SU-DHL-6 (cell line): ENCODE results near the gene TH.

Experiments
- H2AFZ ChIP-seq: fragments of 200-600 bp; sonication (generic); 2 replicates; pipeline ENCODE4 v1.6.1; 2014; ENCODE audit warnings: low read depth, mild to moderate bottlenecking, moderate library complexity, mixed read lengths, antibody characterized with exemption, low read length; ENCODE audit not compliant: severe bottlenecking
- H3F3A ChIP-seq: fragments of 200-600 bp; shearing (Covaris generic); 2 replicates; pipeline ENCODE4 v1.6.0; 2016; ENCODE audit warnings: antibody characterized with exemption, mild to moderate bottlenecking; ENCODE audit not compliant: insufficient read depth
- H3K27ac ChIP-seq: fragments of 200-600 bp; sonication (generic); 2 replicates; pipeline ENCODE4 v1.5.1; 2016; ENCODE audit warnings: low read depth, mild to moderate bottlenecking, low read length, moderate library complexity, mixed read lengths
- H3K27me3 ChIP-seq: fragments of 200-600 bp; sonication (generic), shearing (Covaris generic); 2 replicates; pipeline ENCODE4 v1.6.0; 2014; ENCODE audit warnings: mild to moderate bottlenecking, low read length
- H3K36me3 ChIP-seq: fragments of 200-600 bp; sonication (generic); 2 replicates; pipeline ENCODE4 v1.6.1; 2014; ENCODE audit warnings: mild to moderate bottlenecking, low read length, mixed read lengths
- H3K4me2 ChIP-seq: fragments of 300-600, 200-600 bp; shearing (Covaris generic), sonication (generic); 2 replicates; pipeline ENCODE4 v1.6.0; 2014; ENCODE audit warnings: low read length, low read depth, mild to moderate bottlenecking; ENCODE audit not compliant: poor library complexity, severe bottlenecking
- H3K4me3 ChIP-seq: fragments of 200-600 bp; sonication (generic); 2 replicates; pipeline ENCODE4 v1.5.1; 2014; ENCODE audit warnings: antibody characterized with exemption, low read length, mild to moderate bottlenecking, mixed read lengths; ENCODE audit not compliant: insufficient read depth, poor library complexity, severe bottlenecking
- H3K79me2 ChIP-seq: fragments of 200-600 bp; sonication (generic); 2 replicates; pipeline ENCODE4 v1.6.1; 2014; ENCODE audit warnings: mild to moderate bottlenecking, low read length, moderate library complexity; ENCODE audit not compliant: insufficient read depth
- H3K9ac ChIP-seq: fragments of 200-600 bp; sonication (generic); 2 replicates; pipeline ENCODE4 v1.7.0; 2014; ENCODE audit warnings: mild to moderate bottlenecking, low read length
- H3K9me2 ChIP-seq: fragments of 200-600 bp; sonication (generic); replicated peaks from 2 replicates; pipeline ENCODE4 v1.6.1; 2014; ENCODE audit warnings: low read length; ENCODE audit not compliant: insufficient read depth
- H3K9me3 ChIP-seq: fragments of 200-600 bp; sonication (generic); 2 replicates; pipeline ENCODE4 v1.6.1; 2014; ENCODE audit warnings: low read length, mixed read lengths; ENCODE audit not compliant: insufficient read depth
- H4K20me1 ChIP-seq: fragments of 200-600 bp; sonication (generic); 2 replicates; pipeline ENCODE4 v1.6.1; 2014; ENCODE audit warnings: low read depth, mild to moderate bottlenecking, antibody characterized with exemption, low read length, moderate library complexity, mixed read lengths
- CTCF ChIP-seq: fragments of 200-600 bp; sonication (generic); IDR thresholded peaks from one replicate; pipeline ENCODE4 v1.5.1; 2017; ENCODE audit warnings: antibody characterized with exemption, mild to moderate bottlenecking, low read length, moderate library complexity; ENCODE audit not compliant: insufficient read depth, poor library complexity, severe bottlenecking
- EZH2phosphoT487 ChIP-seq: fragments of 200-600 bp; sonication (generic), shearing (Covaris generic); conservative IDR thresholded peaks from 2 replicates; pipeline ENCODE4 v1.6.1; 2018; ENCODE audit warnings: mild to moderate bottlenecking, antibody characterized with exemption, low read length, moderate library complexity, mixed read lengths

TH gene

GRCh38 chr11:2138068-2138430 is 33.6 kb downstream of the TH start:
- Histone ChIP-seq H3K9me2 (no peaks in the 10 kb centered on the region), H4K20me1 (no peaks in the 10 kb centered on the region), H3K9me3 (no peaks in the 10 kb centered on the region), H3K27ac (no peak overlapping the region), H3K9ac (no peak overlapping the region), H3K36me3 (no peaks in the 10 kb centered on the region), H2AFZ (no peak overlapping the region), H3K79me2 (no peaks in the 10 kb centered on the region), H3K4me3 (no peak overlapping the region), H3K27me3 (no peaks in the 10 kb centered on the region), H3K4me2 (no peak overlapping the region), H3F3A (no peaks in the 10 kb centered on the region)
- TF ChIP-seq CTCF (no peak), EZH2phosphoT487 (no peak)

- Histone ChIP-seq H4K20me1 (no peaks in the 10 kb centered on the region), H3K4me2 (no peak overlapping the region), H3K36me3 (no peaks in the 10 kb centered on the region), H2AFZ (no peak overlapping the region), H3K9me3 (no peaks in the 10 kb centered on the region), H3F3A (no peaks in the 10 kb centered on the region), H3K9me2 (no peaks in the 10 kb centered on the region), H3K27me3 (no peaks in the 10 kb centered on the region), H3K9ac (no peak overlapping the region), H3K79me2 (no peaks in the 10 kb centered on the region), H3K27ac (no peak overlapping the region), H3K4me3 (no peak overlapping the region)
- TF ChIP-seq EZH2phosphoT487 = no peak
- no peak for TF ChIP-seq CTCF
These were observed 34.2 kb downstream of the TH start for GRCh38 chr11:2137202-2138067.

- H3K79me2 ChIP-seq = no peaks in the 10 kb centered on the region
- H3K36me3 ChIP-seq = no peaks in the 10 kb centered on the region
- no peaks in the 10 kb centered on the region for H3K27me3 ChIP-seq
- no peak overlapping the region for H3K27ac ChIP-seq
- H3K9me2 ChIP-seq = no peaks in the 10 kb centered on the region
- no peaks in the 10 kb centered on the region for H3K9me3 ChIP-seq
- H3K4me3 ChIP-seq = no peak overlapping the region
- no peak for TF ChIP-seq EZH2phosphoT487
- TF ChIP-seq CTCF = no peak
- H3K9ac ChIP-seq = no peak overlapping the region
- H2AFZ ChIP-seq = no peak overlapping the region
- no peaks in the 10 kb centered on the region for H4K20me1 ChIP-seq
- no peak overlapping the region for H3K4me2 ChIP-seq
- no peaks in the 10 kb centered on the region for H3F3A ChIP-seq
These were observed 34.7 kb downstream of the TH start for GRCh38 chr11:2136952-2137201.
